GM21825 (cell line): ENCODE results near the gene GRK2.

Experiments used
- ATAC-seq: cut with Tn5 transposase; IDR thresholded peaks from one replicate; pipeline ENCODE4 v1.9.1; 2021; ENCODE audit warnings: mild to moderate bottlenecking, moderate library complexity; ENCODE audit not compliant: unreplicated experiment

Gene GRK2

DNA sequence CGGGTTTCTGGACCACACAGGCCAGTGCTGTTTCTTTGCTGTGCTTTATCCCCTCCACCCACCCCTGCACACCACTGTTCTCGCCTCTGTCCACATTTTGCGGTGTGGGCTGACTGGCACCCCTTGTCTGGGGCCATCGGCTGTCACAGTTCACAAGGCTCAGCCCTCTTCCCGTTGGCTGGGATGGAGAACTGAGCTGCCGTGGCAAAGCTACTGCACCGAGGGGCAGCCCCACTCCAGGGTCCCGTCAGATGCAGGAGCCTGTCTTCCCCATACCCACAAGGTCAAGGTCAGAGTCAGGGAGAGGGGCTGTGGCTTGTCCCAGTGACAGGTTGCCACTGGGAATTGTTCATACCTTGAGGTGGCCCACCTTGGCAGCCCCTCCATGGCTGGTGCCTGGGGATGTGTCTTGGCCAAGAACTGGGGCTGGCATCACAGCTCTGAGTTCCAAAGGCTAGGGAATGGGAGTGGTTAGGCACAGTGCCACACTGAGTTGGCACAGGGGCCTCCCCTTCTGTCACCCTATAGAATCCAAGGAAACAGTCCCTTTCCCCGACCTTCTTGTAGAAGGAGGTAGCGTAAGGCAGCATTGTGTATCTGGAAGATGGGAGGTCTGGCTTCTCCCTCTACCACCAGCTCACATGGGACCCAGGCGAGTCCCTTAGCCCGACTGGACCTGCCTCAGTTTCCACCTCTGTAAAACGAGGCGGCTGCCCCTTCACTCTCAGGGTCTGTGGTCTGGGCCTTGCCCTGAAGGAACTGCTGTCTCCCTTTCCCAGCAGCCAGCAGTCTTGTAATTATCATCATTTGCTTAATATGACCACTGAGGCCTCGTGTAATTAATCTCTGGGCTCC, 3.4 kb downstream of the GRK2 start:
- ATAC-seq, result no peak

DNA sequence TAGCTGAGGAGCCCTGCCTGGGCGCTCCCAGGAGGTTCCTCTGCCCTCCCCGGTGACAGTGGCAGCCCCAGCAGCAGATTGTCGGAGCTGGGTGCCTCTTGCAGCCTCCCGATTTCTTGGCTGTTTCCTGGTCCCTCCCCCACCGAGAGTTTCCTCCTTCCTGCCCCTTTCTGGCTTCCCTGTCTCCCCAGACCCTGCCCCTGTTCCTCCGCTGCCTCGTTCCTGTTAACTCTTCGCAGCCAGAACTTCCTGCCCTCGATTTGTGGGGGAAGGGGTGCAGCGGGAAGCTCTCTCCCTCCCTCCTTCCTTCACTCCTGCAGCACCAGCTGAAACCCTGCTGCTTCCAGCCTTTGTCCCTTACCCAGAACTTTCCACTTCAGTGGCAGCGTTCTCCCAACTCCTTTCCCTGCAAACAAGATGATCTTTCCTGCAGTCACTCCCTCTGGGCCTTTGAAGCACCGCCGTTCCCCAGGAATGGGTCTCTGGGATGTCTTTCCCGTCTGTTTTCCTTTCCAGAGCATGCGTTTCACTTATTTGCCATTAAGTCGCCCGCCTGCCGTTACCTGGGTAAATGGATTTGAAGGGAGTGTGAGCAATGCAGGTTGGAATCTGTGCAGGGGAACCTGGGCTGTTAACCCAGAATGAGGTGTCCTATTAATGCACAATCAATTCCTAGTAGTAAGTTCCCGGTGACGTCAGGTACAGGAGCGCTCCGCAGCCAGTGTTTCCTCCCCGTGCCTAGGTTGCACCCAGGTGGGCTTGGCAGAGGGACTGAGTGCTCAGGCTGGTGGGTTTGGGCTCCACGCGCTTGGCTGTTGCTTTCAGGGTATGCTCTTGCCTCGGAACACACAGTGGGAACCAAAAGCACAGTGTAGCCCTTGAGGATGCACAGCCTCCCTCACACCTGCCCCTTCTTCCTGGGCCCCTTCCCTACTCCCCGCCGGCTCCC, 4.3 kb downstream of the GRK2 start:
- no peak for ATAC-seq

DNA sequence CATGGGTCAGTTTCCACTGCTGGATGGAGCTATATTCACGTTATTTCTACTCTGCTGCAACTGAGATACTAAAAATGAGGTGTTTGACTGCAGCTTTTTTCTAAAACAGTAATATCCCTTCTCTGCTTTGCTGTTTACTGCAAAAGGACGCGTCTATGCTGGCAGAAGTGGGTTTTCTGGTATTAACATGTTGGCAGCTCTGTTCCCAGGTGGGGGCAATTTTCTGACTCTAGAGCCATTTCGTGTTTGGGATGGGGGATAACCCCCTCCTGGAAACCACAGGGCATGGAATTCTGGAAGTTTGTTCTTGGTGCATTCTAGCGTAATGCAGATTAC, 4.9 kb downstream of the GRK2 start:
- ATAC-seq, result no peak

DNA sequence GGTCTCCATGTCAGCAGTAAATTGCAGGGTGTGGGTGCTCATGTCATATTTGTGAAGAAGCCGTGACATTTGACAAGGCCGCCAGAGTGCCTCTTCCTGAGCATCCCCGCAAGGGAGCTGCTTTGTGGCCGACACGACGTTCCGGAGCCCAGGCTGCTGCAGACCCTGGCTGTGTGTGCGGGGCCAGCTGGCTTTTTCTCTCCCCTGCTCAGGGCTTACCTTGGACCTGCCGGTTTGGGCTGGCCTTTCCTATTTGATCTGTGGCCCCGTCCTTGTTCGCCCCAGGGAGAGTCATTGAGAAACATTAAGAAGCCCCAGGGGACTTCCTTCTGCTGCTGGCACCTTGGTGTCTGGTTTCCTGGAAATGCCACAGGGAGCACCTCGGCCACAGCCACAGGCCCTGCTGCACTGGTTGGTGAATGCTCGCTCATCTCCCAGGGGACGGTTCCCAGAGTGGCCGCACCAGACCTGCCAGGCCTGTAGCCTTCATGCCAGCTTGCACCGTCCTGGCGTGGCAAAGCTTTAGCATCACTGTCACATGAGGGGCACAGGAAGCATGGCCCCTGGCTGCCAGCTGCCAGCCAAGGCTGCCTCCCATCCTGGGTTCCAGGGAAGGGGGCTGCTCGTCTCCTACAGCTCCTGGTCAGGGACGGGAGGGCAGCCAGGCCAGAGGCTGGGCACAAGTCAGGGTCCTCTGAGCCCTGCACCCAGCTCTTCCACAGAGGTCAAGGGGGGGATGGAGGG, 5.4 kb downstream of the GRK2 start:
- no peak for ATAC-seq

DNA sequence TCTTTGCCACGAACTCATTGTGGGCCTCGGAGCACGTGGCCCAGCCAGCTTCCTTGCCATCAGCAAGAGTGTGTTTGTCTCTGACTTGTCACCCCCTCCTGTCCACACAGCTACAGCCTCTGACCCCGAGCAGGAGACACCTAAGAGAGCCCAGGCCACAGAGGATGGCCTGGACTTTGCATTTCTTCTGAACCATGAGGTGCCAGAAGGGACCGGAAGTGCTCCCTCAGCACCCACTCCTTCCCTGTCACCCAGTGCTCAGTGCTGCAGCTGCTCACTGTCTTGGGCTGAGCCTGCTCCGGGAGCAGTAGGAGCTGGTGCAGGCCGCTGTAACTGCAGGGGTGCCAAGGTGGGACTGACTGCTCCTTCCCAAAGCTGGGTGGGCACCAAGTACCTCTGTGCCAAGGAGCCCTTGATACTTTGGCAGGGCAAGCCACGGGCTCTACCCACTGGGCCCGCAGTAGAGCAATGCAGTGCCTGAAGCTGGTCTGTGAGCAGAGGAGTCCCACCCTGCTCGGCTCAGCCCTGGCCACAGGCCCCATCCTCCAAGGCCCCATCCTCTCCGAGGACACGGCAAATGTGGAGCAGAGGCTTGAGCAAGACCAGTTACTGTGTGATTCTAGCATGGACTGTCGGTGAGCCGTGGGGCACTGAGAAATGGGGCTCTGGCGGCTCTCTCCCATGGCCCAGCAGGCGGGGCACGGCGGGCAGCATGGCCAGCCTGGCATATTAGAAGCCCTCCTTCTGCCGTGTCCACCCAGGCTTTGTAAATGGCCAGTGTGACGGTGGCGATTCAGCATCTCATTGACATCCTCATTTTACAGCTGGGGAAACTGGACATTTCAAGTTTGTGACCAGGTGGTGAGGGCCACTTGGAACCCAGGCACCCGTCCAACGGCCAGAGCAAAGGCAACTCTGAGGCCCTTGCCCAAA, 6.3 kb downstream of the GRK2 start:
- no peak for ATAC-seq

DNA sequence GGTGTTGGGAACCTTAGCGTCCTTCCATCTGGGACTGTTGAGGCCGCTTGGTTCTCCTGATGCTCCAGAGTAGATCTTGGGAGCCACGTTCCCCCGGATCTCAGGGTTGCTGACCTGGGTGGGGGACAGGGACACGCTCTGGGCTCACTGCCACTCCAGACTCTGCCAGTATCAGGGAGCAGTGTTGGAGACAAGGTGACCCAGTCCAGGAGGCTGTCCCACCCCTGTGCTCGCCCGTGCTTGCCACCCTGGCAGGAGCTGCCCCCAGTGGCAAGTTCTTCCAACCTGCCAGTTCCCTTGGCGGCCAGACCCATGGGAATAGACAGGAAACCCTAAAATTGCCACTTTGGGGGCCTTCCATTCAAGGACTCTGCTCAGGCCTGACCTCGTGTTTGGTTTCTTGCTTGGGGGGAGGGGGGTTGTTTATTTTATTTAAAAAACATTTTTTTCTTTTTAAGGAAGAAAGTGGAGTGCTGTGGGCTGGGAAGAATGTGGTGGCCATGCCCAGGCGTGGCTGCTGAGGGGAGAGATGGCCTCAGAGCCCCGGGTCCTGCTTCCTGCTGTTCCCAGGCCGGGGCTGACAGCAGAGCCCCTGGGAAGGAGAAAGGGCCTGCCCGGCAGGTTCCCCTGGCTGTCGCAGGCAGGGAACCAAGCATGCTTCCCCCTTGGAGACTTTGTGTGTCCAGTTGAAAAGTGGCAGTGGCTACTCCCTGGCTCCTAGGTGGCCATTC, 7.2 kb downstream of the GRK2 start:
- ATAC-seq, result no peak

DNA sequence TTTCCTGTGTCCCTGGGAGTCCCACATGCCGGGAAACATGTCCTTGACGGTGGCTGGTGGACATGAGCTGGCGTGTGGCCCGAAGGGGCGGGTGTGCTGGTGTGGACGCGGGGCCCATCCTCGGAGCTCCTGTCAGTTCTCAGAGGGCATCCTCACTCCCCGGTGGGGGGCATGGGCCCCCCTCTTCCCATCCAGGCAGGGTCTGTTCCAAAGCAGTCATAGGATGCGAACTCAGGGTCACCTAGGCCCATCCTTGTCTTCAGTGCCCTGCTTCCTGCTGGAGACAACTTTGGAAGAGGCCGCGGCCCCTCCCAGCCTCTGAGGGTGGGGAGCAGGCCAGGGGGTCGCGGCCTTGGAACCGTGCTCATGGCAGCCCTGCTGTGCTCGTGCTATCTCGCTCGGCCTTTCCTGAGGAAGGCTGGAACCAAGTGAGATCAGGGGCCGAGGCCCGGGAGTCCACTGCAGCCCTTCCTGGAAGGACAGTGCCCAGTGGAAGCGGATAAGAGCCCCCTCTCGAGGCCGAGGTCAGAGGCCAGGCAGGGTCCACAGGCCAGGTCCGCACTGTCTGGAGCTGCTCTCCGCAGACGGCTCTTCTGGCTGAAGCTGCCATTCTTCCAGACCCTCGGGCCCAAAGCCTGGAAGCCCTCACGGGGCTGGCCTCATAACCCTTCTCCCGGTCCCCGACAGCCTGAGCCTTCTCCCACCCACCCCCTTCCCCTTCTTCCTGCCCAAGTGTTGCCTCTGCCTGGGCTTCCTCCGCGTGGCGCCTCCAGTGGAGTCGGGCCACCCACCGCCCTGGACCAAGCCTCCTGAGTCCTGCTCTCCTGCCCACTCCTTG, 8.7 kb downstream of the GRK2 start:
- no peak for ATAC-seq

DNA sequence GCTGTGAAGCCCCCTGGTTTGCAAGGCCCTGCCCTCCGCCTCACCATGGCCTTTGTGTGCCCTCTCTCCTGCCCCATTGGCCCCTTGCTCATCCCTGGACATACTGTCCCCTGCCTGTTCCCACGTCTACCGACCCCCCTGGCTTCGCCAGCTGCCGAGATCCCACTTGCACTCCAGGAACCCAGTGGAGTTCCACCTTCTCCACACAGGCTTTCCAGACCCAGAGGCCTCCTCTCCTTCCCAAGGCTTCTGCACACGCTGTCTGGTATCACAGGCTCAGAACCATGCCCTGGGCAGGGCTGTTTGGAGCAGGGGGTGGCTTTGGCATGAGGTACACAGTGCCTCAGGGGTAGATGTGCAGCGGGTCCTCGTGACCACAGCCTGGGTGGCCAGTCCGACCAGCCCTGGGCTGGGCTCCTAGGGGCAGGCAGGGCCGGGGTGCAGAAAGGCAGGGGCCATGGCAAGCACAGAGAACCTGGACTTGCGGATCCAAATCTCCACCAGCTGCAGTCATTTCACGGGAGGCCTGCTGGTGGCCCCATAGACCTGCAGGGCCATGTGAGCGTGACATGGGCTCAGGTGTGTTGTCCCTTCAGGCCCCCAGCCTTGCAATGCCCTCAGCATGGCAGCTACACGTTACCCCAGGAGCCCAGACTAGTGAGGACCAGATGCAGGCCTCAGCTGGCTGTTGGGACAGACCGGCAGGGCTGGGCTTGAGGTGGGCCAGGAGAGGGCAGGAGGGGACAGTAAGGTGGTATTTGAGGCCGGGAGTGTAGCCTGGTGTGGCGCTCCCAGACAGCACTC, 9.5 kb downstream of the GRK2 start:
- ATAC-seq, result no peak

DNA sequence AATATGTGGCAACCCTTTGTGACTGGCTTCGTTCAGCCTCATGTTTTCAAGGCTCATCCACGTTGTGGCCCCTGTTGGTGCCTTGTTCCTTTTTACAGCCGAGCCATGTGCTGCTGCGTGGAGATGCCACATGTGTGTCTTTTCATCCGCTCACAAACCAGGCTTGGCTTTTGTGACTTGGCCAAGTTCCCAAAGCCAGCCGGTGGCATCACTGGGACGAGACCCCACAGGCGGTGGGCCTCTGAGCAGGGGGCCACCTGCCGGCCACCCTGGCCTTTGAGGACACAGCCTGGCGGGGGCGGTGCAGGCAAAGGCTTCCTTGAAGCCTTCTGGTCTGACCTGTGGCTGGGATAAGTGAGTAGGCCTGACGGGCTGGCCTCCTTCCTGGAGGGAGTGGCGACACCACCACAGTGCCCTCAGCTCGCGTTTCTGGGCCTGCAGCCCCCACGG, 10.5 kb downstream of the GRK2 start:
- ATAC-seq, result no peak

DNA sequence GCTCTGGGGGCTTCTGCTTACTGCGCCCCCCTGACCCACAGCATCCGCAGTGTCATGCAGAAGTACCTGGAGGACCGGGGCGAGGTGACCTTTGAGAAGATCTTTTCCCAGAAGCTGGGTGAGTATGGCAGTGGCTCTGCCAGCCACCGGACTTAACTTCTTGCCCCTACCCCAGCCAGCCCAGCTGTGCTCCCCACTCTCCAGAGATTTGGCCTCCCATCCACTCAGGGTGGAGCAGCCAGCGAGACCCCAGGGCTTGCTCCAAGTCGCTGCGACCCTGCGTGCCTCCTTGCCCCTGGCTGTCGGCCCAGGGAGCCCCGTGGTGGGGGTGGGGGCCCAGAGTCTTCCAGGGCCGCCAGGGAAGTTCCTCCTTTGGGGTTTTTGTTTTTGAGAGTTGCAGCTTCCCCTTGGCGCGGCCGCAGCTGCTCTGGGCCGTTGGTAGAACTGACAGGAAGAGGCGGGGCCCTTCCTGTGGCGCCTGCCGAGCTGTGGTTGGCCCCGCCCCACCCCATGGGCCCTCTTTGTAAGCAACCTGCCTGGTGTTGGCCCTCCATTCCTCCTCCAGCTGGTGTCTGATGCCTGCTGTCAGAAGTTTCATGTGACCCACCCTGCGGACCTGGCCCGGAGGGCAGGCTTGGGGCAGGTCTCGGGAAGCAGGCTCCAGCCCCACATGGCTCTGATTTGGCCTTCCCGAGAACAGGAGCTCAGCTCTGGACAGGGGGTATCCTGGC, 11.1 kb downstream of the GRK2 start:
- peak; percentile 62 for ATAC-seq

DNA sequence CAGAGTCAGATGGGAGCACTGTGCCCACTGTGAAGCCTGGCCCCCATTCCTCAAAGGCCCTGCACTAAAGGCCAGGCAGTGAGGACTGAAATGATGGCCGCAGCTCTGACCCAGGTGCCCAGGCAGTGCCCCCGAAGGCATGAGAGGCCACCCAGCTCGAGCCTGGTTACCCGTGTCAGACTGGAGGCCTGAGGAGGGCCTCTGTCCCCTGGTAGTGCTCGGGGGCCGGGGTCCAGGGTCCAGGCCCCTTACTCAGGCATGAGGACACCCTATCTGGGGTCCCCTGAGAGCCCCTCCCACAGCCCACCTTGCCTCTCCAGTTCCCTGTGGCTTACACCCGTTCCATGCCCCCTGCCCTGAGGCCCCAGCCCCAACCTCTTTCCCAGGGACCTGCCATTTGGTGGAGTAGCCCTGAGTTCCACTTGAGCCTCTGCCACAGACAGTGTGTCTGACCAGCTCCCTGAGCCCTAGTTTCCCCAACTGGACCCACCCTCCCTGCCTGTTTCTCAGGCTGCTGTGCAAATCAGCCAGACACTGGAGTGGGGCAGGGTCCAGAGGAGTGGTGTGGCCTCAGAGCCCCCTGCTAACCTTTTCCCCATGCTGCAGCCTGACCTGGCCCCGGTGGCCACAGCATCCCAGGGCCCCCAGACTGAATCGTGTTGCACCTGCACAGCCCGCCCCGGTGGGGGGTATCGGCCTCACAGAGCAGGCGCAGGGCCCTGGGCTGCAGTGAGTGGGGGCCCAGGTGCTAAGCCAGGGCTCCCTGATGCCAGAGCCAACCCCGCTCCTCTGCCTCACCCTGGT, 12.1 kb downstream of the GRK2 start:
- no peak for ATAC-seq

DNA sequence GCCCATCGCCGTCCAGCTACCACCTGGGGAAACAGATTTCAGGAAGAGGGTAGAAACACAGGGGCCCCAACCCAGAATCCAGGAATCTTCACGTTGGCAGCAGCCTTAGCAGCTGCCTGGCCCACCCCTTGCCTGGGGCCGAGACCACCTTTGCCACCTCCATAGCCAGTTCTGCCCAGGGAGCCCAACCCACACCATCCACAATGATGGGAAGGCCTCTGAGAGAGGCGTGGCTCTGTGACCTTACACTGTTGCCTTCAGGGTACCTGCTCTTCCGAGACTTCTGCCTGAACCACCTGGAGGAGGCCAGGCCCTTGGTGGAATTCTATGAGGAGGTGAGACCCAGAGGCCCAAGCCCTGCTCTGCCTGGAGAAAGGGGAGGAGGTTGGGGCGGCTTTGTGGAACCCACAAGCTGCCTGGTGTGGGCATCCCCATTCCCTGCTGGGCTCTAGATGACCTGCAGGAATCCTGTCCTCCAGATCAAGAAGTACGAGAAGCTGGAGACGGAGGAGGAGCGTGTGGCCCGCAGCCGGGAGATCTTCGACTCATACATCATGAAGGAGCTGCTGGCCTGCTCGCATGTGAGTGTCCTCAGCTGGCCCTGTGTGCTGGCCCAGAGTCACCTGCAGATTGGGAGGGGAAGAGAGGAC, 12.8 kb downstream of the GRK2 start:
- no peak for ATAC-seq

DNA sequence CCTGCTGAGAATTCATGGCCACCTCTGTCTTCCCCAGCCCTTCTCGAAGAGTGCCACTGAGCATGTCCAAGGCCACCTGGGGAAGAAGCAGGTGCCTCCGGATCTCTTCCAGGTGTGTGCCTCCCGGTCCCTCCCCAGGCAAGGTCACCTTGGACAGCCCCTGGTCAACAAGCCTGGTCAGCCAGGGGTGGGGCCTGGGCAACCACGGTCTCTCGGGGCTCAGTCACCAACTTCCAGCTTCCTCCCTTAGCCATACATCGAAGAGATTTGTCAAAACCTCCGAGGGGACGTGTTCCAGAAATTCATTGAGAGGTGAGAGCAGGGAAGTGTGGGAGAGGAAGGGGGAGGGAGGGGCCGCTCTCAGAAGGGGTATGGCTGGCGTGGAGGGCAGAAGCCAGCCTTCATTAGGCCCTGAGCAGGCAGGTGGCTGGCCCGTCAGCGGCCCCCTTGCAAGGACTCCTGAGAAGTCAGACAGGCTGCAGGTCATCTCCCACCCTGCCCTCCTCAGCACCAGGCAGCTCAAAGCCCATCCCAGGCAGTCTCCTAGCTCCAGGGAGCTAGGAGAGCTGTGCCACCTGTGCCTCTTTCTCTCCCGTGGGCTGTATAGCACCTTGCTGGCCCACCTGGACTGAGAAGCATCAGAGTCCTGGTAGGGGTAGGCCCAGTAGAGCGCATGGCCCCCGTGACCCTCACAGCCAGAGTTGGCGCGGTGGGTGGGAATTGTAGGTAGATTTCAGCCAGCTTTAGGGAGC, 13.5 kb downstream of the GRK2 start:
- ATAC-seq, result no peak

DNA sequence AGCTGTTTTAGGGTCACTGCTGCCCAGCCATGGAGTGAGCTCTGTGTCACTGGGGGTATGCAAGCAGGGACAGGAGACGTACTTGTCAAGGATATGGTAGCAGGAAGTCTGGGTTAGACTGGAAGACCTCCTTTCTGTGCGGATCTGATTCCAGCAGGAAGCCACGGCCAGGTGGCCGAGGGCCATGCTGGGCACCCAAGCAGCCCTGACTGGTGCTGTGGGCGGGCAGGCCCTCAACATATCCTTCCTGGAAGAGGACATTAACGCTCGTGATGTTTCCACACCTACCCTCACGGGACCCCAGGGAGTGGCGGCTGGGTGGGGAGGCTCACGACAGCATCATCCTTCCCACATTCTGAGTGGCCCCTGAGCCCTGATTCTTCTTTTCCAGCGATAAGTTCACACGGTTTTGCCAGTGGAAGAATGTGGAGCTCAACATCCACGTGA, 14.1 kb downstream of the GRK2 start:
- ATAC-seq, result no peak
